8988T (cell line): ENCODE results near the gene TBC1D5.

Experiments used
- DNase-seq: peaks from one replicate; pipeline ENCODE4 v3.0.0; 2011

TBC1D5 gene

DNA sequence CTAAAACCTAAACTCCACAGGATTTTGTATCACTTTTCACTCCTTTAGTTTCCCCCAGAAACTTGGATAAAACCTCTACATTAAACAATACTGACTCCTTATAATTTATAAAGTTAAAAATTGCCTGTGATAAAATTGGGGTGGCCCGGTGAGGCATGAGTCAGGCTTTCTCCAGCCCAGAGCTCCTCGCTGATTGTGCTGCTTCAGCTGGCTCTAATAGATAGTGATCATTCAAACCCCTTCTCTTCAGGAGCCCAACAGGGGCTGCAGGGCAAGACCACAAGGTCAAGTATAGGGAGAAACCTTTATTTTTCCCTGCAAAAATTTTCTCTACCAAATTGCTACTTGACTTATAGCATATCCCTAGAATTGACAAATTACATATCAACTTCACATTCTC is 549.4 kb downstream of the TBC1D5 start:
- DNase-seq: no peak

GRCh38 chr3:17190353-17191078 is 551.9 kb downstream of the TBC1D5 start:
- no peak for DNase-seq

DNA sequence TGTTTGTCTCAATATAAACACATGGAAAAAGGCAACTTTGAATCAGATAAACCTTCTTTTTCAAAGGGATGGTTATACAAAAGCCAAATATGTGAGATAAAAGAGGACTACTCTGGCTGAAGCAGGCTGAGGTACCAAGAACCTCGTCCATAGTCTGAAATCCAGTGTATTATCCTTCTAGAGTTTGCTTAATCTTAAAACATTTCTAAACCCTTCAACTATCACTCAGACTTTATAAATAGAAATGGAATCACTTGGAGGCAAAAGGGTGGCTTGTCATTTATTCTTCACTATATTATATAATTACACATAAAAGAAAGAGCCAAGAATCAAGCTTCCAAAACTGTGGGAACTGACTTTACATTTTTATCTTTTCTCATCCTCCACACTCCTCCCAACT is 554.1 kb downstream of the TBC1D5 start:
- DNase-seq: no peak

DNA sequence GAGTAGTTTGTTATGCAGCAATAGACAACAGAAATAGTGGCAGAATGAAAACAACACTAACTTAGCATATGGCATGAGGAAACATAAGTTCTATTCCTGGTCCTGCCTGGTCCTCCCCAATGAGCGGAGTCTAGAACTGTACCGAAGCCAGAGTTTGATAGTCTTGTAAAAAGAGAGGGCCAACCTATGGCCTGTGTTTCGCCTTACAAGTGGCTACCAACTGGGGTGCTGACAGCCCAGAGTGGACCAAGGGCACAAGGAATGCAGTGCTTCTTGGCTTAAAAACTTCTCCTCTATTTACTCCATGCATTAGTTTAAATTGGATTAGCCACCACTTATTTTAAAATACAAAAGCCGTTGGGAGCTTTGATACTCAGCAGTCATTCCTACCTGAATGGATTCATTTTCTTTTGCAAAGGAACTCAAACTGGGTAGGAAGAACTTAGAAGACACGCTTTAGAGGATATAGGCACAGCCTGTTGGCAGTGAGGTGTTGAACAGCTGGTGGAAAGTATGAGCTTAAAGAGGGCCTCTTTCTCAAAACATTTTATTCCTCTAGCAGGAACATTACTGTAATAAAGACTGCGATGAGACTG is 554.7 kb downstream of the TBC1D5 start:
- no peak for DNase-seq

- DNase-seq: no peak
Observed at GRCh38 chr3:17183951-17184550, 558.4 kb downstream of the TBC1D5 start.

DNA sequence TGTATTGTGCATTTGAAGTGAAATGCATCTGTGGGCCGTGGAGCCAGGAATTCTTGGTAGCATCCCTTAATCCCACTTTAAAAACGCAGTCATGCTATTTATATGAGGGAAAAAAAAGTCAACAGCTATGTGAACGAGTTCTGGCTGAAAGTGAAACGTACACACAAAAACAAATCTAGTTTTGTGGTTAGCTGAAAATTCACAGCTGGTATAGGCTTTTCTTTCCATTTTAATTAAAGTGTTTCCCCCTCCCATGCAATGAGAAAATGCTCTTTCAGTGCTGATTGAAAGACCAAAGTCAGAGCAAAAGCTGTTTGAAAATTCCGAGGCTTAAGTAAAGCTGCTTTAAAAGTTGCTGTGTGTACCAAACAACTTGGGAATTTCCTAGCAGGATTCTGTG is 560.3 kb downstream of the TBC1D5 start:
- no peak for DNase-seq

DNA sequence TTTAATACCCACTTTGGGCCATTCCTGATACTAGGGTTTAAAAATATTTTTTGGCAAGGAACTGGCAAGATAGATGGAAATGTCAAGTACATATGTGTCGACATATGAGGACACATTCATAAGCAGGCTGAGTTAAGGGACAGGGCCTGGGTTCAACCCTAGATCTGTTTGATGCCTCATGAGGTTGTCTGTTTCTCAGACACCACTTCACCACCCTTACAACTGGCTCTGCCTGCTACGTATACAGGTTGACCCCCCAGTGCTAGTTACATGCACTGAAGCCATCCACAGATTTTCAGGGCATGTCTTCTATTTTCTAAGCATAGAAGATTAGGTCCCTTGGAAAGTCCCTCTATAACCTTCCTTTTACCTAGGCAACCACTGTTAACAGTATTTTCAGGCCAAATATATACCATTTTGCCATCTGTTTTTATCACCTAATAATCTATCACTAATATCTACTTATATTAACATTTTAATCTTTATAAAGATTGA is 561.0 kb downstream of the TBC1D5 start:
- DNase-seq: no peak

DNA sequence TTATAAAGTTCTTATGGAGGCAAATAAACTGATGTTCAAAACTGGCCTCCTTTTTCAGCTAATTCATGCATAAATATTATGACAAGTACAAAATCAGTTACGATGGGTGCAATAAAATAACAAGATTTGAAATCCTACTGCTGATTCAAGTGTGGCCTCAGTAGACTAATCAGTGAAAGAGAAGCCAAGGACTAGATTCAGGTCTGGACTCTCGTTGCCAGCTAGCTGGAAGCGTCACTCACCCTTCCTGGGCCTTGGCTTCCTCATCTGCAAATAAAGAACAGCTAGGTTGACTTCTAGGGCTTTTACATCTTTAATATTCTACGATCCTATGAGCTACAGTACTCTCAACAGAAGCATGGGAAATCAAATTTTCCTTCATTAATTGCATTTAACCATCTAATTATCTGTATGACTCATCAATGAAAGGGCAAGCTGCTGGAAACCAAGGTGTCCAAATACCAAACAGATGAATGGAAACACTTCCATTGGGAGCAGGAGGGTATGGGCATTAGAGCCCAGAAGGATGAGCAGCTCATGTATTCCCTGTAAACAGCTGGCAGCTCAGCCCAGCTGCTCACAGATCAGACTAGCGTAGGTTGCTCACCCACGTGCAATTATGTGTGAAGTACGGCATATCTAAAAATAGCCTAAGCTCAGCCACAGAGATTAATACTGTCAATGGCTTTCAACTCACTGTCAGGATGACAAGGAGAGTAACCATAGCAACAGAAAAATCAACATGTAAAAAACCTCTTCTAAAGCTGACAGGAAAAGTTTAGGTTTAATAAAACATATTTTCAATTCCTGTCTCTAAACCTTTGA is 562.8 kb downstream of the TBC1D5 start:
- no peak for DNase-seq

DNA sequence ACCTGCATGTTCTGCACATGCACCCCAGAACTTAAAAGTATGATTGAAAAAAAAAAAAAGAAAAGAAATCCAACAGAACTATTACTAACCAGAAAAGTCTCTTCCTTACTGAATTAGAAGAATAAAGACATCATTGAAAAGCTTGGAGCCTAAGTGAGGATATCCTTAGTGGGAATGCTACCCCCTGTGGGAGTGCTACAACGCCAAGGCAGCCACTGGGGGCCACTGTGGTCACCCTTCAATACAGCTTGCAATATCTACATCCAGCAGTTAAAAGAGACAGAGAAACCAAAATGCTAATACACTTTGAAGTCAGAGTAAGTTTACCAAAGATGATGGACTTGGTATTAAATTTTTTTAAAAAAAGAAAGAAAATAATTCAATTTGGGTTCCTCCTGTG is 565.7 kb downstream of the TBC1D5 start:
- no peak for DNase-seq

DNA sequence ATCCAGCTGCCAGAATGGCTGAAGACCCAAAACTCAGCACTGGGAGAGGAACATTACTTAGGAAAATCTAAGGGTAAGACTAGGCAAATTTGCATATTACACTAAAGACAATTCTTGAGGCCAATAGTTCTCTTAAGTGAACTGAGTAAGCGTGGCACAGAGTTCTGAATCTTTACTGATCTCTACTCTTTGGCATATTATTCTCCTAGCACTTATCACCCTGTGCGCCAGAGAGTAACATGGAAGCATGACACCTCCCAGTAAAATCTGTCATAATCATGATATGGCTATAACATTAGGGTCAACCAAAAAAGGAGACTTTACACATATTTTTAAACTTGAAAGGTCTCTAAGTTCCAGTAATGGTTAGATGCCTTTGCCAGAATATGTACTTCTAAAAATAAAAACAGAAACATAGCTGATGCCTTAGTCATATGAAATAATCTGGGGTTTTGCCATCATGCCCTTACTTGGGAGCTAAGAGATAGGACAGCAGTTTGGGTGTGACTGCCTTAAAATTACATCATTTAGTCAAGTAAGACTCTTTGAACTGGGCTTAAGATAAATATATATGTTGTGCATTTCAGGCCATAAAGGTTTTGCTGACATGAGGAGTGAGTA is 567.1 kb downstream of the TBC1D5 start:
- DNase-seq: no peak

- DNase-seq: no peak
Observed at GRCh38 chr3:17166369-17166768, 576.1 kb downstream of the TBC1D5 start.

- no peak for DNase-seq
Observed at GRCh38 chr3:17162116-17162515, 580.3 kb downstream of the TBC1D5 start.

DNA sequence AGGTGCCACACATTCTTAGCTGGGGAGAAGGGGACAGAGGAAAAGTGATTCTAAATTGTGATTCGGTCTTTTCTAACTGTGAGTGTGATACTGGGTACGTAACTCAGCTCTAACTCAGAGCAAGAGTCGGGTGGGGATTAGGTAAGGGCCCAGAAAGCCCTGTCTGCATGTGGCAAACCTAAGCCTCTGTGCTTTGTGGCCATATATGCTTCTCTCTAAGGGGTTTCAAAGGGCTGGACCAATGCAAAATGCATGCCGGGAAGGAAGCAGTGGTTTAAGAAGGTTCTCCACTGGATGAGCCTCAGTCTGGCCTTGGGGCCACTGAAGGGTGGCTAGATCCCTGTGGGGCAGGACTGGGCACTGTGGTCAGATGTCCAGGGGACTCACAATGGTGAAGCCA is 581.8 kb downstream of the TBC1D5 start:
- DNase-seq: no peak

- DNase-seq: no peak
Observed at GRCh38 chr3:17158941-17159682, 583.3 kb downstream of the TBC1D5 start.

DNA sequence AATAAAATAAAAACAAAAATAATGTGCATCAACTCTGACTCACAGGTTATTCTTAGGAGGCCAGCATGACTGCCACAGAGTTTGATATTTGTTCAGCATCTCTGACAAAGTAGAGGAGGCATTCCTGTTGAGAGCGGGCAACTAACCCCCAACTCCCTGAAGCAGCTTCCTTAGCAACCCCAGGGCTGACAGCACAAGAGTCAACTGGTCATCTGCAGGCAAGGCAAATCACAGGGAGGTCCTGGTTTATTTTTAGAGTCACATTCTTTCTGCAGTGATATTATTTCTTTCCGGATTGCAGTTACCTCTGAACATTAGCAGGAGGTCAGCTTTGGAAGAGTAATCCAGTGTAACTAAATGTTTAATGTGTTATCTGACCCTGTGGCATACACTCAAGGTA is 584.7 kb downstream of the TBC1D5 start:
- DNase-seq: no peak

GRCh38 chr3:17156864-17157263 is 585.6 kb downstream of the TBC1D5 start:
- no peak for DNase-seq

GRCh38 chr3:17155951-17156350 is 586.5 kb downstream of the TBC1D5 start:
- no peak for DNase-seq

- DNase-seq: no peak
Observed at GRCh38 chr3:17154941-17155340, 587.5 kb downstream of the TBC1D5 start.

DNA sequence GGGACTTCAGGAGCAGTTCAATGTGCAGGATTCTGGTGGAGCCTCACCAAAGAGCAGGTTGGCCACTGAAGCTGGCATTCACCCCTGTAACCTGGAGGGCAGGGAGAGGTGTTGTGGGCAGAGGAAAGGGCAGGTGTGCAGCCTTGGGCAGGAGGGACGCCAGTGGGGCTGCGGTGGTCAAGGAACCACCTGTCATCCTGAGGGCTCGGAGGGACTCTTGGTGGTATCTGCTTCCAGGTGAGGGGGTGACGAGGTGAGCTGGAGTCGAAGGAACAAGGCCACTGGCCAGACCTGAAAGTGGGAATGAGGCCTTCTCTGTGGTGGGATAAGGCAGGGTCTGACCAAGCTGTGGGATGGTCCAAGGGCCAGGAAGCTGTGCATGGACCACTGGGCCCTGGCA is 588.2 kb downstream of the TBC1D5 start:
- no peak for DNase-seq

- no peak for DNase-seq
Observed at GRCh38 chr3:17153209-17153608, 589.2 kb downstream of the TBC1D5 start.

GRCh38 chr3:17151598-17152373 is 590.6 kb downstream of the TBC1D5 start:
- no peak for DNase-seq
